Measurements from ENCODE around the gene CBX4. TPM values are rescaled to one million over a fixed set of nuclear protein-coding genes. Genes with fewer than 3 reads are reported as not detected.

The CBX4 gene
- total and polyA plus RNA-seq, 2 of the 13 experiments (the other 11 are each of a cell fraction or from before 2014, with no cell fraction given), result 25.8 to 50.8 TPM

- TF ChIP-seq ARID4A (CRISPR knock-in tag; IDR thresholded peaks at IDR 0.05; ENCODE audit: borderline replicate concordance) (peak; percentile 77; the same call in 1 of the 2 replicates), KLF11 (CRISPR knock-in tag; IDR thresholded peaks at IDR 0.05) (no peak), ZNF614 (CRISPR knock-in tag; IDR thresholded peaks at IDR 0.05; ENCODE audit: borderline replicate concordance) (peak; percentile 85), JUN (CRISPR knock-in tag; IDR thresholded peaks at IDR 0.05) (no peak), ETV5 (CRISPR knock-in tag; IDR thresholded peaks at IDR 0.05; ENCODE audit: borderline replicate concordance) (peak; percentile 82), HDAC2 (CRISPR knock-in tag; IDR thresholded peaks at IDR 0.05) (peak; percentile 98), HIVEP1 (CRISPR knock-in tag; IDR thresholded peaks at IDR 0.05) (0 out of 2 replicates have a peak, but pooled peaks have one; percentile 20), ZNF441 (CRISPR knock-in tag; IDR thresholded peaks at IDR 0.05; ENCODE audit: borderline replicate concordance) (0 out of 2 replicates have a peak, but pooled peaks have one; percentile 53), ZNF644 (CRISPR knock-in tag; IDR thresholded peaks at IDR 0.05; ENCODE audit: low read depth) (peak; percentile 54; the same call in 1 of the 2 replicates), PHF5A (CRISPR knock-in tag; IDR thresholded peaks at IDR 0.05; ENCODE audit: low read depth, unreplicated experiment) (peak; percentile 76), MAFF (IDR thresholded peaks at IDR 0.05; ENCODE audit: low read depth, low read length) (no peak), RELA (CRISPR knock-in tag; IDR thresholded peaks at IDR 0.05) (no peak), ZFY (CRISPR knock-in tag; IDR thresholded peaks at IDR 0.05) (peak; percentile 45; the same call in 1 of the 2 replicates), ZEB1 (IDR thresholded peaks at IDR 0.05; ENCODE audit: insufficient replicate concordance, low read depth) (peak; percentile 82), BRF2 (CRISPR knock-in tag; IDR thresholded peaks at IDR 0.05) (no peak), YEATS4 (CRISPR knock-in tag; IDR thresholded peaks at IDR 0.05; ENCODE audit: borderline replicate concordance) (peak; percentile 52; the same call in 1 of the 2 replicates), TFDP1 (CRISPR knock-in tag; IDR thresholded peaks at IDR 0.05; ENCODE audit: borderline replicate concordance) (peak; percentile 28; the same call in 1 of the 2 replicates), CAMTA2 (CRISPR knock-in tag; IDR thresholded peaks at IDR 0.05; ENCODE audit: borderline replicate concordance) (no peak), TFE3 (CRISPR knock-in tag; IDR thresholded peaks at IDR 0.05) (peak; percentile 85), ZNF724P (CRISPR knock-in tag; IDR thresholded peaks at IDR 0.05; ENCODE audit: borderline replicate concordance) (0 out of 2 replicates have a peak, but pooled peaks have one; percentile 60), PHF8 (CRISPR knock-in tag; IDR thresholded peaks at IDR 0.05) (peak; percentile 47; the same call in 1 of the 2 replicates), SOX6 (IDR thresholded peaks at IDR 0.05) (no peak), SOX6 (CRISPR knock-in tag; IDR thresholded peaks at IDR 0.05) (peak; percentile 94)
Measured at GRCh38 chr17:79821331-79822095, 17.7 kb downstream of the CBX4 start (continued).
